NT2/D1 (cell line): Measurements from ENCODE around the gene TMEM119.

ENCODE experiments used
- YY1 ChIP-seq: IDR thresholded peaks from 2 replicates; pipeline ENCODE4 v1.6.1; 2011; ENCODE audit not compliant: insufficient read length, insufficient read depth
- ZNF274 ChIP-seq: IDR thresholded peaks from 2 replicates; pipeline ENCODE4 v1.6.1; 2011; ENCODE audit warnings: mild to moderate bottlenecking, low read depth, low read length

DNA sequence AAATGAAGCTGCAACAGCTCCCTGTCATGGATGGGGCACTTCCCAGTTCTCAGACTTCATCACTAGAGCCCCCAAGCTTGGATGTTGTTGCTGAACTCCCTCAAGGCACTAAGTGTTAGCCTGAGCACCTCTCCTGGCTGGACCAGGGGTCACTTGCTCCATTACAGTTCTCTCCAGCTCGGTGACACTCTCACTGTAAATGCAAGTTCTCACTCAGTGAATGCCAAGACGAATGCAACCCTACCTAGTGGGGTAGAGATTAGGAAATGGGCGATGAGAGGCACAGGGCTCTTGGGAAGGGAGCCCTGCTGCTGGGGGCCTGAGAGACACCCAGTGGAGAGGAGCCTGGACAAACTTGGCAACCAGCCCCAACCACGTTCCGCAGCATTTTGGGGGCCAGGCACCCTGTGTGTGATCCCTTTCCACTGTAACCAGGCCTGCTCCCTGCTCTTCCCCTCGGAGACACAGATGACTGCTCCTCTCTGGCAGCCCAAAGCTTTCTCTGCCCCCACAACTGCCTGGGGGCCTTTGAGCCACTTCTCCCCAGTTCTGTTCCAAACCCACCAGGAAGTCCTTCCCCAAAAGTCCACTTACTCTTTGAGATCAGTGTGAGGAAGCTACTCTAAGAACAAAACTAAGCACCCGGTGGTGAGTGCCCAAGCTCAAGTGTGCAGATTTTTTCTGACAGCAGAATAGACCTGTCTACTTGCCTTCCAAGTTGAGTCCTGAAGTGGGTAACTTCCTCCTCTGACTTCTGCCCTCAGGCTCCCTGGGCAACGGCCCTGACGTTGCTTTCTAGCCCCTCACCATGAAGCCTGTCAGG lies 43.8 kb upstream of the TMEM119 start:
- TF ChIP-seq YY1 (no peak), ZNF274 (no peak)
